T-cell (primary cell): ENCODE measurements around the gene ZCCHC2. TPM values are rescaled to one million over a fixed set of nuclear protein-coding genes. Genes with fewer than 3 reads are reported as not detected.
A peak's percentile ranks its signal among the peaks of the same experiment; 100 is the strongest.

ENCODE experiments used
- ATAC-seq, 4 experiments: fragments of 200-7000 bp in 3 of 4; fragments of 150-1000 bp in 1 of 4; cut with Tn5 transposase; replicated peaks in 1 of 4; 1 replicate in 3 of 4; 2 replicates in 1 of 4; pipeline ENCODE4 v1.10.0; 2021; ENCODE audit warnings: moderate library complexity in 3 of 4, mild to moderate bottlenecking in 2 of 4, moderate number of reproducible peaks in 1 of 4
- CTCF ChIA-PET, 2 donors: fragments of 300-600 bp; sonication (Branson Sonifier 250); formaldehyde crosslinking; loops; one replicate each; lab custom pipeline; 2022; ENCODE audit warnings: antibody characterized with exemption in 2 of 2; lab: Charles Lee
- POLR2A ChIA-PET, 2 donors: fragments of 300-600 bp; sonication (Branson Sonifier 250); formaldehyde crosslinking; loops; one replicate each; lab custom pipeline; 2022; ENCODE audit warnings: antibody characterized with exemption in 2 of 2; lab: Charles Lee
- DNase-seq, 35 experiments: peaks; one replicate each; pipeline versions ENCODE4 v3.0.0 to v3.0.0-alpha.2; 2013 to 2023
- H3K27ac ChIP-seq: one replicate; pipeline ENCODE4 v1.5.1; 2013; ENCODE audit warnings: low read length
- H3K27me3 ChIP-seq, 2 experiments: replicated peaks in 1 of 2; 1 replicate in 1 of 2; 2 replicates in 1 of 2; pipeline versions ENCODE4 v1.6.1 to v1.7.0; 2013; ENCODE audit warnings: low read length in 1 of 2, mixed read lengths in 1 of 2; ENCODE audit not compliant: control insufficient read depth in 2 of 2, insufficient read depth in 2 of 2; ENCODE audit errors: extremely low read depth in 1 of 2
- H3K36me3 ChIP-seq, 2 donors: 1 replicate in 1 of 2; 2 replicates in 1 of 2; pipeline versions ENCODE4 v1.6.1 to v1.7.0; 2013; ENCODE audit warnings: low read length in 1 of 2; ENCODE audit not compliant: control insufficient read depth in 2 of 2, insufficient read depth in 1 of 2; ENCODE audit errors: extremely low read depth in 1 of 2
- H3K4me1 ChIP-seq, 2 experiments: 1 replicate in 1 of 2; 2 replicates in 1 of 2; pipeline versions ENCODE4 v1.6.1 to v1.7.0; 2013; ENCODE audit warnings: low read length in 2 of 2, mixed read lengths in 1 of 2; ENCODE audit not compliant: insufficient read depth in 2 of 2, control insufficient read depth in 1 of 2; ENCODE audit errors: extremely low read depth in 1 of 2
- H3K4me3 ChIP-seq, 2 donors: 1 replicate in 1 of 2; 2 replicates in 1 of 2; pipeline versions ENCODE4 v1.5.1 to v1.7.0; 2013; ENCODE audit warnings: mild to moderate bottlenecking in 2 of 2, low read length in 1 of 2, moderate library complexity in 1 of 2; ENCODE audit not compliant: control insufficient read depth in 1 of 2; ENCODE audit errors: extremely low read depth in 1 of 2
- H3K9me3 ChIP-seq: 2 replicates; pipeline ENCODE4 v1.7.0; 2013
- H3K27ac Mint-ChIP-seq, 2 donors: one replicate each; pipeline ENCODE4 v1.8.0; 2020 to 2021; ENCODE audit warnings: mild to moderate bottlenecking in 2 of 2, mixed read lengths in 2 of 2
- H3K27me3 Mint-ChIP-seq, 2 donors: one replicate each; pipeline ENCODE4 v1.8.0; 2021 to 2022; ENCODE audit warnings: mixed read lengths in 2 of 2
- H3K36me3 Mint-ChIP-seq: one replicate; pipeline ENCODE4 v1.8.0; 2021; ENCODE audit warnings: mixed read lengths
- H3K4me1 Mint-ChIP-seq, 3 donors: one replicate each; pipeline ENCODE4 v1.8.0; 2020 to 2022; ENCODE audit warnings: mixed read lengths in 3 of 3, mild to moderate bottlenecking in 1 of 3
- H3K4me3 Mint-ChIP-seq, 3 donors: one replicate each; pipeline ENCODE4 v1.8.0; 2020 to 2022; ENCODE audit warnings: mild to moderate bottlenecking in 3 of 3, mixed read lengths in 3 of 3, moderate library complexity in 3 of 3
- H3K9me3 Mint-ChIP-seq, 3 donors: one replicate each; pipeline ENCODE4 v1.8.0; 2020 to 2022; ENCODE audit warnings: mixed read lengths in 3 of 3
- WGBS: methylation state at CpG from one replicate; pipeline ENCODE4 v1.1.5; 2013; ENCODE audit warnings: missing lambda C conversion rate; ENCODE audit not compliant: insufficient coverage; 5-methylcytosine and 5-hydroxymethylcytosine counted together
- total RNA-seq, 35 experiments: library from RNA in 6 of 35; stranded (reverse) in 6 of 35; fragments of 120-200 nt in 1 of 35; gene quantifications; one replicate each; pipeline versions ENCODE4 v1.2.1 to v1.2.4 and lab custom pipeline; 2013 to 2026

Gene ZCCHC2
- total RNA-seq, 5 donors from 2014 or later (not counting 1 experiment from before 2014, with no cell fraction given), result 46.1 to 88.0 (median 52.2) TPM

DNA sequence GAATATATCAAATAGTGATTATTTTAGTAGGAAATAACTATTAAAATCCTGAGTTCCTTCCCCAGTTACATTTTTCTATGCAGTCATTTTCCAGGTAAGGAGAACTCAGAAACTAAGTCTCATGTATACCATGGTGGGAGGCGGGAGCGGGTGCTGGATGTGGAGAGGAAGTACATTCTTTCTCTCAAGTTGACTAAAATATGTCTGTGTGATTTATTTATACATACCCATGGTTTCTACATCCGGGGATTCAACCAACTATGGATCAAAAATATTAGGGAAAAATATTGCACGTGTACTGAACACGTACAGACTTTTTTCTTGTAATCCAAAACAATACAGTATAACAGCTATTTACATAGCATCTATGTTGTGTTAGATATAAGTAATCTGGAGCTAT lies 6.8 kb downstream of the ZCCHC2 start:
- Histone ChIP-seq H3K9me3 (no peaks in the 10 kb centered on the region), H3K4me1 (peaks cover 21 to 26% of the 10 kb centered on the region in 2 experiments), H3K27ac (no peak overlapping the region), H3K36me3 (no peaks in the 10 kb centered on the region), H3K27me3 (no peaks in the 10 kb centered on the region), H3K4me3 (no peak overlapping the region)
- POLR2A ChIA-PET, result interaction anchor here in 1 of 2 donors (0.6 kb wide), 1 partner anchor 10 kb away, joined by 9 read pairs; no protein-coding TSS in a partner anchor
- ATAC-seq (no peak), DNase-seq (no peak)
- Mint-ChIP-seq H3K27ac (no peak overlapping the region), H3K9me3 (no peaks in the 10 kb centered on the region), H3K4me3 (peak overlapping the region in 2 of 3 donors; percentile 7 to 11), H3K4me1 (peaks cover 74 to 79% (median 74%) of the 10 kb centered on the region in 3 donors), H3K36me3 (peaks cover 8% of the 10 kb centered on the region), H3K27me3 (no peaks in the 10 kb centered on the region)
- WGBS, result no CpG with 5 or more reads among the region's 5 CpGs
- CTCF ChIA-PET, result interaction anchor here in 1 of 2 donors (0.6 kb wide), 1 partner anchor 48 kb away, joined by 4 read pairs; no protein-coding TSS in a partner anchor

DNA sequence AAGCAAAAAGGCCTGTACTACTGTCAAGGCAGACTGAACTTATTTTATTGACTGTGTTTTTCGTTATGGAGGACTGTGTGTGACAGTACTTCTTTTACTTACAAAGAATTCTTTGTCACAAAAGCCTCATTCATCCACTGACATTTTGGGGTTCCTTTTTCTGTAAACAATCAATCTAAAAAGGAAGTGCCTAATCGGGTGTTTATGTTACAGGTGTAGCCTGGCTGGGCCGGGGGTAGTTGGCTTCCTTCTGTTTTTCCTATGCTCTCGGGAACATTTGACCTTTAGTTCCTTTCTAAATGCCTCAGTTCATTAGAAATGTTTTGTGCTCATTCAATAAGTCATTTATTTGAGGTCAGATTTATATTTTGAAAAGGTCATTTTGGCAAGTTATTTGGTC lies 8.3 kb downstream of the ZCCHC2 start:
- H3K36me3 ChIP-seq, result no peaks in the 10 kb centered on the region
- Mint-ChIP-seq H3K4me3 (peak overlapping the region in 1 of 3 donors; percentile 26), H3K9me3 (no peaks in the 10 kb centered on the region), H3K27ac (no peak overlapping the region), H3K36me3 (peaks cover 8% of the 10 kb centered on the region), H3K27me3 (no peaks in the 10 kb centered on the region), H3K4me1 (peaks cover 74 to 81% (median 76%) of the 10 kb centered on the region in 3 donors)
- ChIA-PET POLR2A (interaction anchor here in 1 of 2 donors (0.6 kb wide), 1 partner anchor 842 kb away, joined by 3 read pairs; no protein-coding TSS in a partner anchor), CTCF (interaction anchor here (0.6 kb wide), 2 partner anchors 55 to 550 kb away, joined by 3 to 4 read pairs; no protein-coding TSS in a partner anchor)
- no CpG with 5 or more reads among the region's 4 CpGs for WGBS
- no peak overlapping the region for H3K4me3 ChIP-seq
- ATAC-seq, result no peak
- peaks cover 11 to 28% of the 10 kb centered on the region in 2 experiments for H3K4me1 ChIP-seq
- H3K27ac ChIP-seq, result no peak overlapping the region
- H3K27me3 ChIP-seq, result no peaks in the 10 kb centered on the region
- DNase-seq, result no peak
- H3K9me3 ChIP-seq, result no peaks in the 10 kb centered on the region

DNA sequence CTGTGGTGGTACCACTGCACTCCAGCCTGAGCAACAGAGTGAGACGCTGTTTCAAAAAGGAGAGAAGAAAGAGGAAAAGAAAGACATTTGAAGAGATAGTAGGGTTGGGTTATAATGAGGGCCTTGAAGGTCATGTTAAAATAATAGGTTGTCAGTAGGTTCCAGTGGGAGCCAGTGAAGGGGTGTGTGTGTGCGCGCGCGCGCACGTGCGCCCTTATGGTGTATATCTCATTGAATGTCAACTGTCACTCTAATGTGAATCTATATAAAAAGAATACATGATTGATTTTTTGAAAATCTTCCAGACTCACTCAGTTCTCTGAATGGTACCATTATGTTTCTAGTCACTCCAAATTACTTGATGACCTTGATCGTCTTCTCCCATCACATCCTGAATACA lies 9.1 kb downstream of the ZCCHC2 start:
- Mint-ChIP-seq H3K9me3 (no peaks in the 10 kb centered on the region), H3K36me3 (peaks cover 8% of the 10 kb centered on the region), H3K27ac (no peak overlapping the region), H3K27me3 (no peaks in the 10 kb centered on the region), H3K4me3 (no peak overlapping the region), H3K4me1 (peaks cover 81 to 89% (median 82%) of the 10 kb centered on the region in 3 donors)
- Histone ChIP-seq H3K36me3 (no peaks in the 10 kb centered on the region), H3K27me3 (no peaks in the 10 kb centered on the region), H3K4me3 (no peak overlapping the region), H3K4me1 (peaks cover 9 to 30% of the 10 kb centered on the region in 2 experiments), H3K9me3 (no peaks in the 10 kb centered on the region), H3K27ac (no peak overlapping the region)
- ATAC-seq (no peak), DNase-seq (no peak)
- ChIA-PET POLR2A (interaction anchor here in 1 of 2 donors (0.6 kb wide), 4 partner anchors 44 to 554 kb away, joined by 3 to 8 read pairs (median 4); no protein-coding TSS in a partner anchor), CTCF (interaction anchor here (0.6 kb wide), 2 partner anchors 100 to 104 kb away, joined by 3 to 4 read pairs; no protein-coding TSS in a partner anchor)
- WGBS, result 97% methylated on average over 2 of the region's 9 CpGs

DNA sequence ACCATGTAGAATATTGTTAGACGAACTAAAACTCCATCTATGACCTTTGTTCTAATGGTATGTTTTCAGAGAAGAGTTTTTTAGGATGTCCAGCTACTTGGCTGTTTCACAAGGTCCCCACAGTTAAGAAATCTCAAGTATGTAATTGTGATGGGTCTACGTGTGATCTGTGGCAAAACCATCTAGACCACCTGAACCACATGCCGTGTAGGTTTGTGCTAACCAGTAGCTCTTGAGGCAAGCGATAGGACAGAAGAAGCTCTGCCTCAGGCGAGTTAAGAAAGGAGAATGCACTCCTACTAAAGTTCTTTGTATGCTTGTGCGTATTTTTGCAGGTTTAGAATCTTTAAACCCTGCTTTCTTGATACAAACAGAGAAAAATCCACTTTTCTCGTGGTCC lies 13.2 kb downstream of the ZCCHC2 start:
- peaks cover 70 to 78% (median 76%) of the 10 kb centered on the region in 3 donors for H3K4me1 Mint-ChIP-seq
- 100% methylated on average over 1 of the region's 7 CpGs for WGBS
- no peaks in the 10 kb centered on the region for H3K27me3 Mint-ChIP-seq
- H3K9me3 Mint-ChIP-seq, result no peaks in the 10 kb centered on the region
- no peaks in the 10 kb centered on the region for H3K9me3 ChIP-seq
- no peak overlapping the region for H3K27ac ChIP-seq
- no peak overlapping the region for H3K4me3 Mint-ChIP-seq
- H3K27ac Mint-ChIP-seq, result no peak overlapping the region
- ChIA-PET POLR2A (interaction anchor here in 1 of 2 donors (1.1 kb wide), 1 partner anchor 15 kb away, joined by 12 read pairs; no protein-coding TSS in a partner anchor), CTCF (interaction anchor here in 1 of 2 donors (0.6 kb wide), 1 partner anchor 375 kb away, joined by 4 read pairs; no protein-coding TSS in a partner anchor)
- H3K36me3 Mint-ChIP-seq, result peaks cover 20% of the 10 kb centered on the region
- DNase-seq (no peak), ATAC-seq (no peak)
- H3K4me1 ChIP-seq, result peaks cover 0 to 22% of the 10 kb centered on the region in 2 experiments
- no peaks in the 10 kb centered on the region for H3K27me3 ChIP-seq
- H3K36me3 ChIP-seq, result peaks cover 0 to 8% of the 10 kb centered on the region in 2 donors
- no peak overlapping the region for H3K4me3 ChIP-seq

DNA sequence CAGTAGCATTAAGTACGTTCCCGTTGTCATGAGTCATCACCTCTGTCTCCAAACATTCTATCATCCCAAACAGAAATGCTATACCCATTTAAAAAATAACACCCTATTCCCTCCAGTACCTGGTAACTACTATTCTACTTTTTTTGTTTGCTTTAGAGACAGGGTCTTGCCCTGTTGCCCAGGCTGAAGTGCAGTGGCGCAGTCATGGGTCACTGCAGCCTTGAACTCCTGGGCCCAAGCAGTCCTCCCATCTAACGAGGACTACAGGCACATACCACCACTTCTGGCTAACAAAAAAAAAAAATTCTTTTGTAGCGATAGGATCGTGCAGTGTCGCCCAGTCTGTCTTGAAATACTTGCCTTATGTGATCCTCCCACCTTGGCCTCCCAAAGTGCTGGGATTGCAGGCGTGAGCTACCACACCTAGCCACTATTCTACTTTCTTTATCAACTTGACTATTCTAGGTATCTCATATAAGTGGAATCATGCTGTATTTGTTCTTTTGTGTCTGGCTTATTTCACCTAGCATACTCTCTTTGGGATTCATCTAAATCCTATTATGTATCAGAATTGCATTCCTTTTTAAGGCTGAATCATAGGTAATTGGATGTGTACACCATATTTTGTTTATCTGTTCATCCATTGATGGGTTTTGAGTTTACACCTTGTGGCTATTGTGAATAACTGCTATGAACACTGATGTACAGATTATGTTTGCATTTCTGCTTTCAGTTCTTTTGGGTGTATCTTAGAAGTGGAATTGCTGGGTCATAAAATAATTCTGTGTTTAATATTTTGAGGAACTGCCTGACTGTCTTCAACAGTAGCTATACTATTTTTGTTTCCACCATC lies 14.4 kb downstream of the ZCCHC2 start:
- DNase-seq (no peak), ATAC-seq (no peak)
- Mint-ChIP-seq H3K27me3 (no peaks in the 10 kb centered on the region), H3K9me3 (no peaks in the 10 kb centered on the region), H3K4me1 (peaks cover 62 to 72% (median 68%) of the 10 kb centered on the region in 3 donors), H3K36me3 (peaks cover 22% of the 10 kb centered on the region), H3K27ac (peak overlapping the region in 1 of 2 donors; percentile 34), H3K4me3 (no peak overlapping the region)
- peaks cover 0 to 14% of the 10 kb centered on the region in 2 donors for H3K36me3 ChIP-seq
- H3K27ac ChIP-seq, result no peak overlapping the region
- ChIA-PET POLR2A (interaction anchor here in 1 of 2 donors (0.6 kb wide), 1 partner anchor 339 kb away, joined by 5 read pairs; no protein-coding TSS in a partner anchor), CTCF (no interaction called here)
- H3K4me3 ChIP-seq, result no peak overlapping the region
- no peaks in the 10 kb centered on the region for H3K27me3 ChIP-seq
- H3K9me3 ChIP-seq, result no peaks in the 10 kb centered on the region
- 90% methylated on average over 4 of the region's 8 CpGs for WGBS
- peaks cover 0 to 19% of the 10 kb centered on the region in 2 experiments for H3K4me1 ChIP-seq

DNA sequence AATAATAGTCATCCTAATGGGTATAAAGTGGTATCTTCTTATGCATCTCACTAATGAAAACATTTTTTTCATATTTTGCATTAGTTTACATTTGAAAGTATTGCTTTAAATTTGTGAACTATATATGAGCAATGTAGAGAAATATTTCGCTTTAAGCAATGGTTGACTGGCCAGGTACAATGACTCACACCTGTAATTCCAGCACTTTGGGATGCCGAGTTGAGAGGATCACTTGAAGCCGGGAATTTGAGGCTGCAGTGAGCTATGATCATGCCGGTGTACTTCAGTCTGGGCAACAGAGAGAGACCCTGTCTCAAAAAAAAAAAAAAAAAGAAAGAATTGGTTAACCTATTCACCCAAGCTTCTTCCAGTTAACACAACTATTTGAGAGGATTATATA lies 15.1 kb downstream of the ZCCHC2 start:
- peaks cover 5 to 21% of the 10 kb centered on the region in 2 donors for H3K36me3 ChIP-seq
- DNase-seq (no peak), ATAC-seq (no peak)
- H3K36me3 Mint-ChIP-seq, result peaks cover 25% of the 10 kb centered on the region
- no peaks in the 10 kb centered on the region for H3K27me3 ChIP-seq
- H3K27ac ChIP-seq, result no peak overlapping the region
- H3K27ac Mint-ChIP-seq, result no peak overlapping the region
- H3K27me3 Mint-ChIP-seq, result no peaks in the 10 kb centered on the region
- CTCF ChIA-PET, result interaction anchor here in 1 of 2 donors (1.1 kb wide), 1 partner anchor 116 kb away, joined by 3 read pairs; no protein-coding TSS in a partner anchor
- no peak overlapping the region for H3K4me3 ChIP-seq
- H3K9me3 Mint-ChIP-seq, result no peaks in the 10 kb centered on the region
- H3K4me3 Mint-ChIP-seq, result no peak overlapping the region
- no peaks in the 10 kb centered on the region for H3K9me3 ChIP-seq
- POLR2A ChIA-PET, result interaction anchor here in 1 of 2 donors (0.6 kb wide), 1 partner anchor 340 kb away, joined by 5 read pairs; no protein-coding TSS in a partner anchor
- H3K4me1 Mint-ChIP-seq, result peaks cover 57 to 66% (median 63%) of the 10 kb centered on the region in 3 donors
- no CpG with 5 or more reads among the region's 4 CpGs for WGBS
- H3K4me1 ChIP-seq, result peaks cover 0 to 15% of the 10 kb centered on the region in 2 experiments
